Embryonic facial prominence (tissue), 1 donor: ENCODE data around the gene DGKH.
"Not testable (repeated sequence)": the region's sequence is repeated elsewhere in the genome, so short reads cannot be mapped to it uniquely, and the experiment has no call there.

Source experiments
- DNase-seq: peaks from one replicate; pipeline ENCODE4 v3.0.0-alpha.2; 2016; ENCODE audit errors: extremely low spot score

The DGKH gene

DNA sequence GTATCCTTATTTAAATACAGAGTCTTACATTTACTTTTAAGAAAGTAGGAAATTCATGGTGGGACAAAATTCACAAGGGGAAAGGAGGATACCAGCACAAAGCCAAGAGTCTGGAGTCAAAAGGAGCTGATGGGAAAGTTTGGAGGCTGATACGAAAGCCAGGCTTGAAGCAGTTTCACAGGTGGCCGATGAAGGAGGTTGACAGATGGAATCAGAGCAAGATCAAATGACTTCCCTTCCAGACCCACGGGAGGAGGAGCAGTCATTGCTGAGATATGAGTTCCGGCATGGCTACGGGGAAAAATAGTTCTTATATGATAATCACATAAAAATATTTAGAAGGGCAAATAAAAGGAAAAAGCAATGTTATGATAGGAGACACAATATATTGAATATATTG is 65.0 kb downstream of the DGKH start:
- DNase-seq, result no peak

GRCh38 chr13:42114278-42114677 is 65.8 kb downstream of the DGKH start:
- DNase-seq, result no peak

DNA sequence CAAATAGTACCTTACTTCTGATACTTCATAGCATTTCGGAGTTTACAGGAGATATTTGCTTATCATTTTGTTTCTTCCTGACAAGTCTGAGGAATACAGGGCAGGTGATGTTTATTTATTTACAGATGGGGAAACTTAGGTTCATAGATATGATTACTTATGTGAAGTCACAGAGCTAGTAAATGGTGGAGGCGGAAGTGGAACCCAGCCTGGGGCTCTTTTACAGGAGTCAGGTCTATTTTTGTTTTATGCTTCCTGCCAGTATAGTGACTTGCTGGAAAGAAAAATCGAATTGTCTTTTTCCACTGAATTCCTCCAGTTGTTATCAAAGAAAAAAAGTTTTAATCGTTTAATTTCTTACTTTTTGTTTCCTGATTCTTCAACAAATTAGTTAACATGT is 66.5 kb downstream of the DGKH start:
- no peak for DNase-seq

DNA sequence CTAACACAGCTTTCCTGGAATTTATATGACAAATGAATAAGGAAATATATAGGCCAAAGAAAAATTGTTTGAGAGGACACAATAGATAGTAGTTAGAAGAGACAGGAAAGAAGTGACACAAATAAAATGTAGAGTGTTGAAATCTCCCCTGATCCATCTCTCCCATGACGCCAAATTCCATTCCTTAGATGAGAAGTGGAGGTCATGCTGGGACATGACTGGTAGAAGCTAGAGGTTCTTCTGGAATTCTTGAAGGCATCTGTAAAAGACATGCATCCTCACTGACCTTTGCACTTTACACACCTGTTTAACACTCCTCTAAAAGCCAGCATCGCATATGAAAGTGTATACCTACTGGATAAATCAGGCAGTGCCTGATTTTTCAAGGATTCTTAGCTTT is 67.8 kb downstream of the DGKH start:
- no peak for DNase-seq

DNA sequence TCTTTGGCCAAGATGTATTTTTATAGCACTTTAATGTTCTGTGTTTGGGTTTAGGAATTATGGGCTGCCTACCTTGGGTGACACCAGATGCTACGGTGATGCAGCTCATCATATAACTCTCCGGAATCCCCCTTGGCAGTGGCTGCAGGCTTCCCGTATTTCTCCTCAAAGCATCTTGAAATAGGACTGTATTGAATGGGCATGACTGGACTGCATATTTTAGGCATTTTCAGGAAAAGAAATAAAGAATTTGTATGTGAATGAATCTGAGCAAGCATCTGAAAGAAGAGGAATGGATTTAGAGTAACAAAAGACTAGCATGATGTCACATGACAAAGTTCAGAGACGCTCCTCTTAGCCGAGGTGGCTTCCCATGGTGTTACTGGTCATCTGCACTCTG is 70.6 kb downstream of the DGKH start:
- DNase-seq, result no peak

DNA sequence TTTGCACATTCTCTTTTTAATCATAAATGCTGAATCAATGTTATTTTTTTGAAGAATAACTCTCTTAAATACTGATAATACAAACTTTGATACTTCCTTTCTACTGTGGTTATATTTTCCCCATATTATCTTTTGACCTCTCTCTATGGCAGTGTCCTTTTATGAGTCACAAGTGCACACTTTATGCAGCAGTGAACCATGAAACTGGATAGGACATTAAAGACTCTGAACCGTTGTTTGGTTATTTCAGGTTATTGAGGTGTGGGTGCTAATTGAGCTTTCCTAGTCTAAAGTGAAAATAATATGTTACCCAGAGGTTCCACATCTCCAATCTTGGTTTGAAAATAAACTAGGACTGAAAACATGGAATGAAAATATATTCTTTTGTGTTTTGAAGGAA is 71.4 kb downstream of the DGKH start:
- no peak for DNase-seq

DNA sequence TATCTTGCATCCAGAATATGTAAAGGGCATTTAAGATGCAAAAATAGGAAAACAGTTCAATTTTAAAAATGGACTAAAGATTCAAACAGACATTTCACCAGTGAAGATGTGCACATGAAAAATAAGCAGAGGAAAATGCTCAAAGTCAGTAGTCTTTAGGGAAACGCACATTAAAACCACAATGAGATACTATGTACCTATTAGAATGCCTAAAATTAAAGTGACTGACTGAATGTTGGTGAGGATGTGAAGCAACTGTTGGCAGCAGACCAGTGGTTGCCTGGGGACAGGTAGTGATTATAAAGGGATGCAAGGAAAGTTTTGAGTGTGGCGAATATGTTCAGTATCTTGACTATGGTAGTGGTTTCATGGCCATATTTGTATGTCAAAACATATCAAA is 75.2 kb downstream of the DGKH start:
- no peak for DNase-seq

GRCh38 chr13:42125046-42125445 is 76.6 kb downstream of the DGKH start:
- DNase-seq, result no peak

DNA sequence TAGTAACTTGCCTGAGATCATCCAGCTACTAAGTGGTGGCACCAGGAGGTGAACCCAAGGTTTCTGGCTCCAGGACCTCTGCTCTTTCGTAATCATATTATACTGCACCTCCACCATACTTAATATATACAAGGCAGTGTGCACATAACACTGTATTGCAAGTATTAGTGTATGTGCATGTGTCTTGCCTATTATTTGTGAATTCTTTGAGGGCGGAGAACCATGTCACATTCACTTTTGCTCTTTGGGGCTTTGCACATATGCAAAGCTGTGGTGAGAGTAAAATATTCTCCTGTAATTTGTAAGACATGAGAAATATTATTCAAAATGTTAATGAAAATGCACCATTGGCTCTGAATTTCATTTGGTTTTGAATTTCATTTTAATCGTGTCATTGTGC is 78.6 kb downstream of the DGKH start:
- no peak for DNase-seq

- no peak for DNase-seq
These were observed 80.6 kb downstream of the DGKH start for GRCh38 chr13:42129033-42129432.

DNA sequence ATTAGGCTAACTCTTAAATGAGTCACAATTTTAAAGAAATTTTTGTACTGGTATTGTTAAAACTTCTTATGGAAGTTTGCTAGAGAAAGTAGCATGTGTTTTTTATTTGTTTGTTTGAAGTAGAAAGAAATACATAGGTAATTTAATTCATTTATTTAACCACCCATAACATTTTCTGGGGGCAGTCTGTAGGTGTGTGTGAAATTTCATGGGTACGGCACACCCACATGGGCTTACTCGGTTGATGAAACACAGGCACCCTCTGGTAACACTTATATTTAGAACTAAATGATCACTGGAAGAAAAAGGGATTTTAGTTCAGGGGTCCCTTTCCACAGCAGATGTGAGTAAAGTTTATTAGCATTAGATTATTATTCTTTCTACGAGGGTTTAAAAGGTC is 88.1 kb downstream of the DGKH start:
- no peak for DNase-seq

- no peak for DNase-seq
These were observed 89.5 kb downstream of the DGKH start for GRCh38 chr13:42137856-42138537.

- DNase-seq, result no peak
These were observed 92.0 kb downstream of the DGKH start for GRCh38 chr13:42140494-42140893.

DNA sequence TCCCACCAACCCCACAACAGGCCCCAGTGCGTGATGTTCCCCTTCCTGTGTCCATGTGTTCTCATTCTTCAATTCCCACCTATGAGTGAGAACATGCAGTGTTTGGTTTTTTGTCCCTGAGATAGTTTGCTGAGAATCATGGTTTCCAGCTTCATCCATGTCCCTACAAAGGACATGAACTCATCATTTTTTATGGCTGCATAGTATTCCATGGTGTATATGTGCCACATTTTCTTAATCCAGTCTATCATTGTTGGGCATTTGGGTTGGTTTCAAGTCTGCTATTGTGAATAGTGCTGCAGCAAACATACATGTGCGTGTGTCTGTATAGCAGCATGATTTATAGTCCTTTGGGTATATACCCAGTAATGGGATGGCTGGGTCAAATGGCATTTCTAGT is 92.6 kb downstream of the DGKH start:
- not testable (repeated sequence) for DNase-seq

DNA sequence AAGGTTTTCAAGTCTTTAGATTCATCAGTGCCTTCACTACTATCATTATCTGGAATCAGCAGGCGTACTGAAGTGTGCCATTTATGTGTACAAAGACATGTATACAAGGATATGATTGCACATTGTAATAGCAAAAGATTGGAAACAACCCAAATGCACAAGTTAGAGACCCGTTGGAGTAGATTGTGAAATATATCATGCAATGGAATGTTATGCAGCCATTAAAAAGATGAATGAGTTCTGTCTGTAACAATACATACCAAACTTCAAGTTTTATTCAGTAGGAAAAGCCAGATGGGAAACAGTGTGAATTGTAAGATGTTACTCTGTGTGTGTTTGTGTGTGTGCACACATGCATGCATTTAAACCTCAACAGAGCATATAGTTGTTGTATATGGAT is 97.9 kb downstream of the DGKH start:
- no peak for DNase-seq

- DNase-seq, result no peak
These were observed 100.1 kb downstream of the DGKH start for GRCh38 chr13:42148538-42148937.

DNA sequence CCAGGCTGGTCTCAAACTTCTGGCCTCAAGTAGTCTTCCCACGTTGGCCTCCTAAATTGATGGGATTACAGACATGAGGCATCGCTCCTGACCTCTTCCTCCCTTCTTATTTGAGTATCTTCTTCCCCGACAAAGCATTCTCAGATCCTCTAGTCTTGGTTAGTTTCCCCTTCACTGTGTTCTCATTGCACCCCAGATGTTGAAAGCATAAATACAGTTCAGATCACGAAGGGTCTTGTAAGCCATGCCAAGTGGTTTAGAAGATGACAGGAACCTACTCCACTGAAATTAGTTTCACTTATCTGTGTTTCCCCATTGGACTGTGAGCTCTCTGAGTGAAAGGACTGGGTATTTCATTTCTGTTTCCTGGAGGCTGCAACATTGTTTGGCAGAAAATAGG is 100.7 kb downstream of the DGKH start:
- DNase-seq, result no peak

DNA sequence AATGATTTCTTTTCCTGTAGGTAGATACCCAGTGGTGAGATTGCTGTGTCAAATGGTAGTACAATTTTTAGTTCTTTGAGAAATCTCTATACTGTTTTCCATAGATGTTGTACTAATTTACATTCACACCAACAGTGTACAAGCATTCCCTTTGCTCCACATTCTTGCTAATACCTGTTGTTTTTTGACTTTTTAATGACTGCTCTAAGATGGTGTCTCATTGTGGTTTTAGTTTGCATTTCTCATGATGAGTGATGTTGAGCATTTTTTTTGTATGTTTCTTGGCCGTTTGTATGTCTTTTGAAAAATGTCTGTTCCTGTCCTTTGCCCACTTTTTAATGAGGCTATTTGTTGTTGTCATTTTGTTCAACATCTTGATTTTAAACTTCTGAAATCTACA is 103.3 kb downstream of the DGKH start:
- no peak for DNase-seq

DNA sequence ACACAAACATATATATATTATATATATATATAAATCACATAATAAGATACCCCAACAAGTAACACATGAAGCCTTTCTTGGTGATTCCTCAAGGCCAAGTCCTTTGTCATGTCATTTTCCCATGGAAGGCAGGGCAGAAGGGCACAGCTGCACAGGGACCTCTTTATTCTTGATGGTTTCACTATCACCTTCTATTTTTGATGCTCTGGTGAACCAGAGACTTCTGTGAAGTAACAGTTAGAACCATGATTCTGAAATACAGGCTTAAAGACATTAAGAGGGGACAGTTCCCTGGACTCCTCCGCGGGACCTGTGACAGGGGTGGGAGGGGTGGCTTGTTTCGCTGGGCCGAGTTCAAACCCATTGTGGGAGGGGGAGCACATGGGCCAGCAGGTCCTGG is 104.0 kb downstream of the DGKH start:
- DNase-seq, result no peak

- no peak for DNase-seq
These were observed 105.0 kb downstream of the DGKH start for GRCh38 chr13:42153199-42154113.

GRCh38 chr13:42155251-42155650 is 106.8 kb downstream of the DGKH start:
- no peak for DNase-seq

GRCh38 chr13:42163338-42163737 is 114.9 kb downstream of the DGKH start:
- not testable (repeated sequence) for DNase-seq

DNA sequence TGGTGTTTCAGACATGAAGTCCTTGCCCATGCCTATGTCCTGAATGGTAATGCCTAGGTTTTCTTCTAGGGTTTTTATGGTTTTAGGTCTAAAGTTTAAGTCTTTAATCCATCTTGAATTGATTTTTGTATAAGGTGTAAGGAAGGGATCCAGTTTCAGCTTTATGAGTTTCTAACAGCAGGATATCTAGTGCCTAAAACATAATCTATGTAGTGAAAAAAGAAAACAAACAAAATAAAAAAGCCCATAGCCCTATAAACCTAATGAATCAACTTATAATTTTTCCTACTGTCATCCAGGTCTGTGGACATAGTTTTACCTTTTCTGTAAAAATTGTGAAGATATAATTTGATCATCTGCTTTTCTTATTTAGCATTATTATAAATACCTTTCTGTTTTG is 115.5 kb downstream of the DGKH start:
- DNase-seq, result not testable (repeated sequence)
